ENCODE data around the gene FNDC3B. TPM values are rescaled to one million over a fixed set of nuclear protein-coding genes. Genes with fewer than 3 reads are reported as not detected.

The FNDC3B gene
- total and polyA plus RNA-seq, 9 donors = 22.1 to 198 (median 108) TPM

DNA sequence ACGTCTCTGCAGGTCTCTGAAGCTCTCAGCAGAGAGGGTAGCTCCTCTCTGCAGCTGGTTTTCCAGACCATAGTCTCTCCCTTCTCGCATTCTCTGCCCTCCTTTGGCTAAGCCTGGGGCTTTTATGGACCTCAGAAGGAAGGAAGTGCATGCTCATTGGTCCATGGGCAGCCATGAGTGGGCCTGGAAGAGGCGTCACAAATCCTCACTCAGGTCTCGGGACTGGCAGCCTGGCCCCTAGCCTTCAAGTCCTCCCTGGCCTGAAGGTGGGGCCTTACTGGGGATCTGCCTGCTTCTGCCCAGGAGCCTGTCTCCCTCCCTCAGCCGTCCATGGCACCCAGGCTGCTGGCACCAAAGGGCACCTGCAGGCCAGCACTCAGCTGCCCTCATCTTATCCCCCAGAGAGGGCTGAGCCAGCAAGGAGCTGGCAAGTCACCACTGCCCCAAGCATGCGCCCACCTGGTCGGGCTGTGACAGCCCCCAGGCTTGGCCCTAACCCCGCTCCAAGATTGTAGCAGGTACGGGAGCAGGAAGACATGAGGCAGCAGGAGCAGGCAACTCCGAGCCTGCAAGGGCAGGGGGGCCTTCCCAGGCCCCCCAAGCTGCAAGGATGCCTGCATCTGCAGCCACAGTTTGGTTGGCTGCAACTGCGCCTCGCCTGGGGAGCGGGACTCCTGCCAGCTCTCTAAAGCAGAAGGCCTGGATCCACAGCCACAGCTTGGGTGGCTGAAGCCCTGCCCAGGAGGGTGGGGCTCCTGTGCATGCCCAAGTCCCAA, 371.5 kb downstream of the FNDC3B start:
- 75 to 79% (median 76%) methylated on average over 12 to 13 of the region's 13 CpGs for WGBS, 3 donors
- TF ChIP-seq EP300 (IDR thresholded peaks at IDR 0.05) (no peak), POLR2A (IDR thresholded peaks at IDR 0.05) (no peak)
- TF ChIP-seq, protein P1, sequence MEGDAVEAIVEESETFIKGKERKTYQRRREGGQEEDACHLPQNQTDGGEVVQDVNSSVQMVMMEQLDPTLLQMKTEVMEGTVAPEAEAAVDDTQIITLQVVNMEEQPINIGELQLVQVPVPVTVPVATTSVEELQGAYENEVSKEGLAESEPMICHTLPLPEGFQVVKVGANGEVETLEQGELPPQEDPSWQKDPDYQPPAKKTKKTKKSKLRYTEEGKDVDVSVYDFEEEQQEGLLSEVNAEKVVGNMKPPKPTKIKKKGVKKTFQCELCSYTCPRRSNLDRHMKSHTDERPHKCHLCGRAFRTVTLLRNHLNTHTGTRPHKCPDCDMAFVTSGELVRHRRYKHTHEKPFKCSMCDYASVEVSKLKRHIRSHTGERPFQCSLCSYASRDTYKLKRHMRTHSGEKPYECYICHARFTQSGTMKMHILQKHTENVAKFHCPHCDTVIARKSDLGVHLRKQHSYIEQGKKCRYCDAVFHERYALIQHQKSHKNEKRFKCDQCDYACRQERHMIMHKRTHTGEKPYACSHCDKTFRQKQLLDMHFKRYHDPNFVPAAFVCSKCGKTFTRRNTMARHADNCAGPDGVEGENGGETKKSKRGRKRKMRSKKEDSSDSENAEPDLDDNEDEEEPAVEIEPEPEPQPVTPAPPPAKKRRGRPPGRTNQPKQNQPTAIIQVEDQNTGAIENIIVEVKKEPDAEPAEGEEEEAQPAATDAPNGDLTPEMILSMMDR (IDR thresholded peaks at IDR 0.05) = no peak
- DNase-seq = no peak
- no peaks in the 10 kb centered on the region for H3K4me1 ChIP-seq (ENCODE audit: insufficient read depth)
- no peaks in the 10 kb centered on the region for H3K36me3 ChIP-seq
- no peak overlapping the region for H3K4me3 ChIP-seq
- H3K27ac ChIP-seq = no peak overlapping the region
- no peaks in the 10 kb centered on the region for H3K27me3 ChIP-seq
- intact Hi-C loops (cut with DNase I) = no loop called here
- H3K9me3 ChIP-seq = no peaks in the 10 kb centered on the region

DNA sequence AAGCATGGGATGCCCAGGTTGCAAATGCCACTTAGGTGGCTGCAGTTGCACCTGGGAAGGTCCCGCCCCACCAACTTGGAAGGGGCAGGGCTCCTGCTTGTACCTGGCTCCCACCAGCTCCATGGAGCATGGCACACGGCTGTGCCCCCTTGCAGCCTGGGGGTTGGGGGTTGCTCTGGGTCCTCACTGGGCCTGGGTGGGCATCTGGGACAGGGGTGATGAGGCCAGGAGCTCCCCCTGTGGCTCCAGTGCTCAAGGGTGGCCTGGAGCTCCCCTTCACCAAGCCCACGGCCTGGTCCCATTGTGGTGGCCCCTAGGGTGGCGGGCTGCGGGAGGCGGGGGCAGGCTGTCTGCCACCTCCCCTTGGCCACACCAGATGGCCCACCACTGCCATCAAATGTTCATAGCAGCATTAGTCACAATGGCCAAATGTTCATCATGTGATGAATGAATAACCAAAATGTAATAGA, 372.1 kb downstream of the FNDC3B start:
- WGBS, 3 donors = 87 to 95% (median 95%) methylated on average over 6 of the region's 6 CpGs

DNA sequence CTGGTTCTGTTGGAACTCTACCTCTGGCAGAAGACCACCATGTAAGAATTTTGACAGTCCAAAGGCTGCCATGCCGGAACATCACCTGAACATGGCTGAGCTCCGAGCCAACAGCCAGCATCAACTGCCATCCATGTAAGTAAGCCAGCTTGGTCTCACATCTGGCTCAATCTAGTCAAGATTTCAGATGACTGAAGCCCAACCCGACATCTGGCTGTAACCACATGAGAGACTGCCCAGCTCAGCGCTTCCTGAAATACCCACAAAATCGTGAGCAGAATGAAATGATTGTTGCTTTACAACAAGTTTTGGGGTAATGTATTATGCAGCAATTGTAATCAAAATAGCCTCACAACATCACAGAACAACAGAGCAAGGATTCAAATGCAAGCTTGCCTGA, 375.9 kb downstream of the FNDC3B start:
- Histone ChIP-seq H3K36me3 (no peaks in the 10 kb centered on the region), H3K27ac (no peak overlapping the region), H3K9me3 (no peaks in the 10 kb centered on the region), H3K4me3 (no peak overlapping the region), H3K4me1 (ENCODE audit: insufficient read depth) (no peaks in the 10 kb centered on the region), H3K27me3 (no peaks in the 10 kb centered on the region)
- WGBS, 3 donors = 85 to 90% (median 90%) methylated on average over 5 of the region's 5 CpGs
- no peak for DNase-seq
- TF ChIP-seq EP300 (IDR thresholded peaks at IDR 0.05) = no peak
- TF ChIP-seq, protein P1 (IDR thresholded peaks at IDR 0.05) = no peak
- no peak for TF ChIP-seq POLR2A (IDR thresholded peaks at IDR 0.05)
- intact Hi-C loops (cut with DNase I) = no loop called here

More for the DNA sequence above, 372.1 kb downstream of the FNDC3B start:
- Histone ChIP-seq H3K27me3 (no peaks in the 10 kb centered on the region), H3K4me3 (no peak overlapping the region), H3K27ac (no peak overlapping the region), H3K4me1 (ENCODE audit: insufficient read depth) (no peaks in the 10 kb centered on the region), H3K36me3 (no peaks in the 10 kb centered on the region), H3K9me3 (no peaks in the 10 kb centered on the region)
- TF ChIP-seq, protein P1 (IDR thresholded peaks at IDR 0.05) = no peak
- TF ChIP-seq EP300 (IDR thresholded peaks at IDR 0.05) (no peak), POLR2A (IDR thresholded peaks at IDR 0.05) (no peak)
- no peak for DNase-seq
- intact Hi-C loops (cut with DNase I) = no loop called here

DNA sequence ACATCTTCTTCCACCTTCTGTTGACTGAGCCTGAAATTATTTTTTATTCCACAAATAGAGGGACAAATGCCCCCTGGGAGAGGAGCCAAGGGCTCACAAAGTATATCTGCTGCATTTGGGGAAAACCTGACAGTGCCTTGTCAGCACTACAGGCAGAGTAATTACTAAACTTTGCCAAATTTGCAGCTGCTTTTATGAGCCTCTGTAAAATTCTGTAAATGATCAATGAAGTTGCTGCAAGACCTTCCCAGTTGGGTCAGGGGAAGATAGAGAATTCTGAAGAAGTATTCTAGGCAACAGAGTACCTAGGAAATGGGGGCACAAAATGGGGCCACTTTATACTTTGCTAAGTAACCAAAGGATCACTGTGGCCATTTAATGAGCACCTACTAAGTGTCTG, 398.3 kb downstream of the FNDC3B start:
- TF ChIP-seq POLR2A (IDR thresholded peaks at IDR 0.05) (no peak), EP300 (IDR thresholded peaks at IDR 0.05) (no peak)
- TF ChIP-seq, protein P1 (IDR thresholded peaks at IDR 0.05) = no peak
- H3K4me1 ChIP-seq (ENCODE audit: insufficient read depth) = no peaks in the 10 kb centered on the region

More for the DNA sequence above, 398.3 kb downstream of the FNDC3B start:
- no peaks in the 10 kb centered on the region for H3K36me3 ChIP-seq
- no peaks in the 10 kb centered on the region for H3K27me3 ChIP-seq
- no peaks in the 10 kb centered on the region for H3K9me3 ChIP-seq
- intact Hi-C loops (cut with DNase I) = no loop called here
- H3K4me3 ChIP-seq = no peak overlapping the region
- H3K27ac ChIP-seq = no peak overlapping the region
- no peak for DNase-seq
